ENCODE data around the gene CNTN4.

GRCh38 chr3:2741516-2741915 is 642.9 kb downstream of the CNTN4 start:
- TF ChIP-seq CTCF (IDR thresholded peaks at IDR 0.05): no peak
- no peak for TF ChIP-seq POLR2A (IDR thresholded peaks at IDR 0.05)

Measured in tibial nerve (tissue), 3 donors.